HepG2 (cell line): ENCODE results near the gene UCMA. TPM values are rescaled to one million over a fixed set of nuclear protein-coding genes. Genes with fewer than 3 reads are reported as not detected.

ENCODE experiments used
- ATAC-seq: fragments of 200-7000 bp; cut with Tn5 transposase; 3 replicates; pipeline ENCODE4 v1.9.1; 2020; ENCODE audit warnings: mild to moderate bottlenecking, moderate library complexity
- BruUV-seq: library from RNA; stranded (reverse); fragments of 400-500 nt; replicated peaks from 2 replicates; lab custom pipeline; 2021; lab: Mats Ljungman, UMichigan
- CTCF ChIA-PET: fragments of 300-600 bp; formaldehyde crosslinking; extraction: SDS; loops from one replicate; lab custom pipeline; 2021; ENCODE audit warnings: low total read pairs, inconsistent platforms, low intra/inter-chr PET ratio; lab: Yijun Ruan, JAX
- POLR2A ChIA-PET: fragments of 350-600 bp; sonication (Branson Sonifier 250); formaldehyde crosslinking; loops from one replicate; lab custom pipeline; 2020; ENCODE audit warnings: antibody characterized with exemption, inconsistent platforms; lab: Yijun Ruan, JAX
- DNase-seq: peaks from one replicate; pipeline ENCODE4 v3.0.0-alpha.2; 2015; ENCODE audit warnings: low spot score
- FAIRE-seq: peaks from 3 replicates; lab custom pipeline; 2011; peaks lifted over from hg19 to GRCh38; lab: Jason Lieb, UNC
- H2AFZ ChIP-seq: one replicate; pipeline ENCODE4 v1.6.1; 2011; ENCODE audit warnings: low read length, inconsistent platforms
- H3K27ac ChIP-seq: fragments of 300-600 bp; 3 replicates; pipeline ENCODE4 v1.8.0; 2011; ENCODE audit warnings: mixed run types, mild to moderate bottlenecking, mixed read lengths, low read length, inconsistent platforms; ENCODE audit not compliant: insufficient read depth; ENCODE audit errors: extremely low read length
- H3K27me3 ChIP-seq, 2 experiments: fragments of 200-600 bp in 1 of 2; 2 replicates in 1 of 2; 3 replicates in 1 of 2; pipeline versions ENCODE4 v1.6.0 to v1.8.0; 2011; ENCODE audit warnings: low read length in 2 of 2, mild to moderate bottlenecking in 2 of 2, moderate library complexity in 2 of 2, inconsistent platforms in 1 of 2; ENCODE audit not compliant: insufficient read depth in 2 of 2, control insufficient read depth in 1 of 2
- H3K36me3 ChIP-seq, 2 experiments: fragments of 200-600 bp in 1 of 2; replicated peaks in 1 of 2; 2 replicates in 1 of 2; 3 replicates in 1 of 2; pipeline versions ENCODE4 v1.5.1 to v1.8.0; 2011; ENCODE audit warnings: low read length in 2 of 2, inconsistent platforms in 1 of 2; ENCODE audit not compliant: insufficient read depth in 2 of 2, control insufficient read depth in 1 of 2
- H3K4me1 ChIP-seq: 2 replicates; pipeline ENCODE4 v1.5.1; 2012; ENCODE audit warnings: low read length, inconsistent platforms; ENCODE audit not compliant: insufficient read depth
- H3K4me2 ChIP-seq: 2 replicates; pipeline ENCODE4 v1.6.0; 2011; ENCODE audit warnings: low read depth, low read length, inconsistent platforms
- H3K4me3 ChIP-seq, 3 experiments: fragments of 200-600 bp in 1 of 3; sonication (generic), shearing (Covaris generic) in 1 of 3; replicated peaks in 1 of 3; 2 replicates each; pipeline ENCODE4 v1.5.1; 2011 to 2016; ENCODE audit warnings: low read length in 3 of 3, inconsistent platforms in 2 of 3, low read depth in 2 of 3, mild to moderate bottlenecking in 2 of 3, control low read depth in 1 of 3, mixed read lengths in 1 of 3; ENCODE audit not compliant: insufficient read depth in 1 of 3
- H3K79me2 ChIP-seq: one replicate; pipeline ENCODE4 v1.6.1; 2011; ENCODE audit warnings: low read length, inconsistent platforms; ENCODE audit not compliant: insufficient read depth
- H3K9ac ChIP-seq: 2 replicates; pipeline ENCODE4 v1.6.0; 2011; ENCODE audit warnings: mild to moderate bottlenecking, low read depth, low read length, inconsistent platforms; ENCODE audit not compliant: insufficient read depth
- H3K9me3 ChIP-seq: 2 replicates; pipeline ENCODE4 v1.5.1; 2012; ENCODE audit warnings: mild to moderate bottlenecking, low read length
- H4K20me1 ChIP-seq: 2 replicates; pipeline ENCODE4 v1.6.0; 2011; ENCODE audit warnings: inconsistent platforms, mild to moderate bottlenecking, low read length, moderate library complexity; ENCODE audit not compliant: insufficient read depth
- AHDC1 ChIP-seq: sonication (generic); formaldehyde crosslinking; IDR thresholded peaks from 2 replicates; pipeline ENCODE4 v1.5.1; 2020; ENCODE audit warnings: mild to moderate bottlenecking, missing genetic modification reagents, borderline replicate concordance
- ARID5B ChIP-seq: IDR thresholded peaks from 2 replicates; pipeline ENCODE4 v1.4.0; 2020; ENCODE audit warnings: mild to moderate bottlenecking, missing genetic modification reagents
- KDM5B ChIP-seq: sonication (generic); formaldehyde crosslinking; IDR thresholded peaks from 2 replicates; pipeline ENCODE4 v1.4.0; 2020; ENCODE audit warnings: missing genetic modification reagents, mild to moderate bottlenecking, borderline replicate concordance
- STAT5B ChIP-seq: sonication (generic); formaldehyde crosslinking; IDR thresholded peaks from 2 replicates; pipeline ENCODE4 v1.4.0; 2020; ENCODE audit warnings: missing genetic modification reagents
- TEAD2 ChIP-seq: sonication (generic); formaldehyde crosslinking; IDR thresholded peaks from 2 replicates; pipeline ENCODE4 v1.9.0; 2021; ENCODE audit warnings: missing genetic modification reagents
- THAP7 ChIP-seq: sonication (generic); formaldehyde crosslinking; IDR thresholded peaks from 2 replicates; pipeline ENCODE4 v1.8.1; 2023; ENCODE audit warnings: mild to moderate bottlenecking, missing genetic modification reagents
- ZNF572 ChIP-seq: sonication (generic); formaldehyde crosslinking; IDR thresholded peaks from 2 replicates; pipeline ENCODE4 v1.5.1; 2020; ENCODE audit warnings: mild to moderate bottlenecking, missing genetic modification reagents
- ZNF672 ChIP-seq: sonication (generic); formaldehyde crosslinking; IDR thresholded peaks from 2 replicates; pipeline ENCODE4 v1.8.1; 2022; ENCODE audit warnings: missing genetic modification reagents
- WGBS: methylation state at CpG from one replicate; pipeline ENCODE4 v1.1.6; 2017; ENCODE audit warnings: low lambda C conversion rate; 5-methylcytosine and 5-hydroxymethylcytosine counted together
- in situ Hi-C: cut with HindIII; loops from 2 replicates; pipeline ENCODE4 v1.10.0; 2017; ENCODE audit warnings: low pct_unique_long_range_greater_than_20kb; ENCODE audit not compliant: extremely low pct_ligation_motif_present
- intact Hi-C: fragments of 100-400 bp; cut with micrococcal nuclease; formaldehyde crosslinking; loops from one replicate; pipeline ENCODE4 v1.10.0; 2022; ENCODE audit not compliant: unreplicated experiment
- polyA plus RNA-seq, 8 experiments: library from polyadenylated mRNA; depleted of rRNA in 3 of 8; stranded (reverse) in 7 of 8; unstranded in 1 of 8; fragments of >200 nt; fragmentation: Illumina TruSeq in 4 of 8; extraction: Trizol in 4 of 8; gene quantifications; 2 replicates each; pipeline versions ENCODE4 v1.2.1 to v1.2.3, GENCODE V29; 2011 to 2016; ENCODE audit warnings: low read depth in 4 of 8, missing spikeins in 1 of 8, mixed read lengths in 1 of 8; ENCODE audit not compliant: insufficient read depth in 1 of 8
- total RNA-seq, 5 experiments: library from RNA; depleted of rRNA; stranded (reverse); fragments of >200 nt; fragmentation: Illumina TruSeq; extraction: Trizol; gene quantifications; 2 replicates each; pipeline ENCODE4 v1.2.3, GENCODE V29; 2016; ENCODE audit warnings: low read depth in 1 of 5

UCMA gene
- total and polyA plus RNA-seq, 2 of the 13 experiments (the other 11 are each of a cell fraction or from before 2014, with no cell fraction given): not detected

- TF ChIP-seq AHDC1 (no peak), TEAD2 (CRISPR knock-in tag) (no peak), ZNF572 (CRISPR knock-in tag) (no peak)
Measured at GRCh38 chr10:13256627-13257026, 22.5 kb upstream of the UCMA start (continued).

GRCh38 chr10:13253726-13254125 lies 19.6 kb upstream of the UCMA start:
- BruUV-seq: no TSS peak
- H3K4me3 ChIP-seq: no peak overlapping the region
- H3K79me2 ChIP-seq: no peaks in the 10 kb centered on the region
- FAIRE-seq (no peak), DNase-seq (no peak), ATAC-seq (no peak)
- H4K20me1 ChIP-seq: no peaks in the 10 kb centered on the region
- no peaks in the 10 kb centered on the region for H3K9me3 ChIP-seq
- in situ Hi-C loops (no loop called here), intact Hi-C loops (no loop called here)
- 46% methylated on average over 4 of the region's 4 CpGs for WGBS
- H3K4me2 ChIP-seq: no peak overlapping the region
- H3K27me3 ChIP-seq: peaks cover 0 to 9% of the 10 kb centered on the region in 2 experiments; a peak in 1 of 5 replicates
- no peaks in the 10 kb centered on the region for H3K4me1 ChIP-seq
- no peaks in the 10 kb centered on the region for H3K36me3 ChIP-seq
- no peak for TF ChIP-seq ZNF672 (CRISPR knock-in tag)
- no peak for TF ChIP-seq ARID5B (CRISPR knock-in tag)
- TF ChIP-seq STAT5B (CRISPR knock-in tag): no peak
- no peak for TF ChIP-seq KDM5B
- no peak for TF ChIP-seq THAP7 (CRISPR knock-in tag)
- CTCF ChIA-PET: no interaction called here
- no peak overlapping the region for H3K9ac ChIP-seq
- POLR2A ChIA-PET: no interaction called here
- H2AFZ ChIP-seq: no peak overlapping the region
- no peak overlapping the region for H3K27ac ChIP-seq
